Globus pallidus (tissue), 1 donor: ENCODE measurements around the gene BCAS2.

ENCODE experiments used
- DNase-seq: peaks from one replicate; pipeline ENCODE4 v3.0.0-alpha.2; 2015; ENCODE audit warnings: low spot score

BCAS2 gene

GRCh38 chr1:114558544-114558943 is 22.9 kb downstream of the BCAS2 start:
- no peak for DNase-seq

- DNase-seq: no peak
These were observed 26.8 kb downstream of the BCAS2 start for GRCh38 chr1:114554577-114554976.

- no peak for DNase-seq
These were observed 29.2 kb downstream of the BCAS2 start for GRCh38 chr1:114552106-114552639.

GRCh38 chr1:114551400-114551799 is 30.0 kb downstream of the BCAS2 start:
- no peak for DNase-seq

GRCh38 chr1:114550336-114550735 is 31.1 kb downstream of the BCAS2 start:
- no peak for DNase-seq

- DNase-seq: no peak
These were observed 32.3 kb downstream of the BCAS2 start for GRCh38 chr1:114549137-114549536.

GRCh38 chr1:114547076-114547475 is 34.3 kb downstream of the BCAS2 start:
- no peak for DNase-seq

GRCh38 chr1:114545796-114546195 is 35.6 kb downstream of the BCAS2 start:
- no peak for DNase-seq

- no peak for DNase-seq
These were observed 36.1 kb downstream of the BCAS2 start for GRCh38 chr1:114545315-114545714.

- DNase-seq: no peak
These were observed 40.6 kb downstream of the BCAS2 start for GRCh38 chr1:114540821-114541220.

GRCh38 chr1:114540272-114540671 is 41.1 kb downstream of the BCAS2 start:
- no peak for DNase-seq

- no peak for DNase-seq
These were observed 45.4 kb downstream of the BCAS2 start for GRCh38 chr1:114536043-114536442.

- DNase-seq: no peak
These were observed 46.0 kb downstream of the BCAS2 start for GRCh38 chr1:114535401-114535800.

GRCh38 chr1:114531094-114531493 is 50.3 kb downstream of the BCAS2 start:
- DNase-seq: no peak

- no peak for DNase-seq
These were observed 51.2 kb downstream of the BCAS2 start for GRCh38 chr1:114530224-114530623.

- no peak for DNase-seq
These were observed 56.5 kb downstream of the BCAS2 start for GRCh38 chr1:114524944-114525343.

GRCh38 chr1:114522264-114522575 is 59.2 kb downstream of the BCAS2 start:
- DNase-seq: no peak

GRCh38 chr1:114521396-114522263 is 59.8 kb downstream of the BCAS2 start:
- DNase-seq: no peak
